GM18517 (cell line): ENCODE data around the gene PAOX.
"Not testable (repeated sequence)": the region's sequence is repeated elsewhere in the genome, so short reads cannot be mapped to it uniquely, and the experiment has no call there.

Experiments
- ATAC-seq: cut with Tn5 transposase; IDR thresholded peaks from one replicate; pipeline ENCODE4 v1.9.1; 2021; ENCODE audit warnings: mild to moderate bottlenecking, moderate library complexity; ENCODE audit not compliant: unreplicated experiment

PAOX gene

GRCh38 chr10:133431888-133432613, 53.0 kb downstream of the PAOX start:
- ATAC-seq, result not testable (repeated sequence)

- not testable (repeated sequence) for ATAC-seq
Observed at GRCh38 chr10:133432789-133433188, 53.7 kb downstream of the PAOX start.

GRCh38 chr10:133438711-133439273, 59.7 kb downstream of the PAOX start:
- ATAC-seq, result no peak

- no peak for ATAC-seq
Observed at GRCh38 chr10:133439517-133440461, 60.7 kb downstream of the PAOX start.

GRCh38 chr10:133440633-133441285, 61.7 kb downstream of the PAOX start:
- no peak for ATAC-seq
